Bronchial epithelial cell (primary cell): ENCODE measurements around the gene HK2. TPM values are rescaled to one million over a fixed set of nuclear protein-coding genes. Genes with fewer than 3 reads are reported as not detected.
A peak's percentile ranks its signal among the peaks of the same experiment; 100 is the strongest.
"Not testable (repeated sequence)": the region's sequence is repeated elsewhere in the genome, so short reads cannot be mapped to it uniquely, and the experiment has no call there.

Experiments used
- DNase-seq: peaks from one replicate; pipeline ENCODE4 v3.0.0-alpha.2; 2010; ENCODE audit warnings: low read depth
- FAIRE-seq: peaks from 2 replicates; lab custom pipeline; 2011; peaks lifted over from hg19 to GRCh38; lab: Jason Lieb, UNC
- H3K27me3 ChIP-seq: 2 replicates; pipeline ENCODE4 v1.5.1; 2011; ENCODE audit warnings: low read length; ENCODE audit not compliant: control insufficient read depth, insufficient read depth
- H3K36me3 ChIP-seq: 2 replicates; pipeline ENCODE4 v1.5.1; 2011; ENCODE audit warnings: low read length; ENCODE audit not compliant: control insufficient read depth, insufficient read depth
- H3K4me3 ChIP-seq: 2 replicates; pipeline ENCODE4 v1.5.1; 2011; ENCODE audit warnings: mild to moderate bottlenecking, low read depth, low read length, control low read depth
- CTCF ChIP-seq: IDR thresholded peaks from 2 replicates; pipeline ENCODE4 v1.5.1; 2011; ENCODE audit warnings: mild to moderate bottlenecking, moderate library complexity, low read length, control low read depth, inconsistent platforms; ENCODE audit not compliant: insufficient read depth, severe bottlenecking
- total RNA-seq: library from RNA; depleted of rRNA; stranded (reverse); fragments of >200 nt; gene quantifications from 2 replicates; pipeline ENCODE4 v1.2.1, GENCODE V29; 2014

The HK2 gene
- total RNA-seq, 1 donor from 2014 or later = 158 TPM

DNA sequence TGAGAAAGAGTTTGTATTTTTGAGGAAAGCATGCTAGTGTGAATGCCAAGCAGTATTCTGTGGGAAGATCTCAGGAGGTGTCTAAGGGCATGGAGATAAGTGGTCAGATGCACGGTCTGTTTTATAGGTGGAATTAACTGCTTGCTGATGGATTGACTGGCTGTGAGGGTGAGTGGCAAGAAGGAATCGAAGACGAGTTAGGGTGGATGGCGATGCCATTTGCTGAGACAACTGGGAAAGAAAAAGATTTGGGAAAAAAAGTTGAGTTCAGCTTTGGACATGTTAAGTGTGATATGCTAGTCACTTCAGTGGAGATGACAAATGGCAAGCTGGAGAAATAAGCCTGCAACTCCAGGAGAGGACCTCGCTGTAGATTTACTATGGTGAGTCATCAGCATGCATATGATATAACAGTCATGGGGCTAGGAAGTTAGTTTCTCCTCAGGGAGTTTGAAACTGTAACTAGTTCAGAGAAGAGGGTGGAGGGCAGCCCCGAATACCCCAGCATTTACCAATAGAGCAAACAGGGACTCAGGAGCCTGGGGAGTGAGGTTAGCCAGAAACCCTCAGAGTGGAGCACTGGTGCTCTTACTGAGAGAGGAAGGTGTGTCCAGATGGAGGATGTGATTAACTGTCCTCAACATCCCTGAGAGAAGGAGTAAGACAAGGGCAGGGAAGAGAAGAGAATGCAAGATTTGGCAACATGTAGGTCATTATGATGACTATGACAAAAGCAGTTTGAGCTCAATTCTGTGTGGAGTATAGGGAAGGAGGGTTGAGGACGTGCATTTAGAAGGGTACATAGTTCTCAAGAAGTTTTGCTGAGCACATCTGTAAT lies 2.0 kb upstream of the HK2 start:
- Histone ChIP-seq H3K36me3 (no peaks in the 10 kb centered on the region), H3K27me3 (no peaks in the 10 kb centered on the region), H3K4me3 (no peak overlapping the region)
- FAIRE-seq (no peak), DNase-seq (peak; percentile 67)
- no peak for TF ChIP-seq CTCF

DNA sequence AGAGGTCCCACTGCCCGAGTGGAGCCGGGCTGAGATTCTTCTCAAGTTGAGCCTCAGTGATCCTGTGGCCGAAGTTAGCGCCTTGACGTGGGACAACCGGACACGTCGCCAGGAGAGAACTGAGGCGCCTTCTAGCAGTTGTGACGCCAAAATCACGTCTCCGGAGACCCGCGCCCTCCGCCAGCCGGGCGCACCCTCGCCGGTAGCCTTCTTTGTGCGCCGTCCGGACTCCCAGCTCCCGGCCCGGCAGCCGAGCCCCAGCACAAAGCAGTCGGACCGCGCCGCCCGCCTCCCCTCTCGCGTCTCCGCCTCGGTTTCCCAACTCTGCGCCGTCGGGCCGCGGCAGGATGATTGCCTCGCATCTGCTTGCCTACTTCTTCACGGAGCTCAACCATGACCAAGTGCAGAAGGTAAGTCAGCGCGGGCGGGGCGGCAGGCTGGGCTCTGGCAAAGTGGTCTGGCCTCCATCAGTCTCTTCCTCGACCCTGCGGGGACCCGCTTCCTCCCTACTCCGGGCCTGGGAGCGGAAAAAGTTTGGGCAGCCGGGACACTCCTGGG lies 386 bp downstream of the HK2 start:
- H3K27me3 ChIP-seq, FAIRE-seq, DNase-seq, H3K36me3 ChIP-seq: not testable (repeated sequence)
- peak overlapping the region; percentile 92 for H3K4me3 ChIP-seq

DNA sequence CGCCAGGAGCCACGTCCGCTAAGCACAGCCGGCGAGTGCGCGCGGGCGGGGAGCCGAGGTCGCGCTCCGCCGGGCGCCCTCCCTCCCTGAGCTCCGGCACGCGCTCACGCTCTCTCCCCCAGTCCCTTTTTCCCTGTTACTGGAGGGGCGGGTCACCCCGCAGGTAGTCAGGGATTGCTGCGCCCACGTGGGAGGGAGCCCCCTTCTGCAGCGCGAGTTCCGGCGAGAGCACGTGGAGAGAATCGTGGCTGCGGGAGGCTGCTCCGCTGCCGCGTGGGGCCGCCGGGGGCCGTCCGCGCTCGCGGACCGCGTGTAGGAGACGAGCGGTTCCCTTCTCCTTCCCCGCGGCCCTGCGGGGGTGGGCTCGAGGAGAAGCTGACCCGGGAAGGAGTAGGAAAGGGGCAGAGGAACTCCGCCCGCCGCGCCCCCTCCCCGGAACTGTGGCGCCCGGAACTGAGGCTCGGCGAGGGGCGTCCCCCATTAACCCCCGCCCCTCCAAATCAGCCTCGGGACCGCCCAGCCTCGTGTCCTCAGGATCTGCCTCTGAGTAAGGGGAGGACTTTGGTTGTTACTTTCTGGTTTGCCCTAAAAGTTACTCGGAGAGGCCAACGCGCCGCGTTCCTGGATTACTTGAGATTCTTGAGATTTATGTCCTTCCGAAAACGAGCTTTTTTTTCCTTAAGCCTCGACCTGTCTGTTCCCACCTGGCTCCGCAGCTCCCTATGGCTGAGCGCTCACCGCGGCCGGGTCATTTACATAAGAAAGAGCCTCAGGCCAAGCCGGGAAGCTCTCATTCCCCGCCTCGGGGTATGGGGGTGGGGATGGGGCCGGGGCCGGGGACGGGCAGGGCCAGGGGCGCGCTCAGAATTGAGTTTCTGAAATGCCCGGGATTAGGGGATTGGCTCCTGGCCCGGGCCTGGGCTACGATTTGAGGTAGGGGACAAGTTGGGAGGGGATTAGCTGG lies 1.1 kb downstream of the HK2 start:
- H3K4me3 ChIP-seq = peak overlapping the region; percentile 92
- no peak for TF ChIP-seq CTCF
- peaks cover 1% of the 10 kb centered on the region for H3K36me3 ChIP-seq
- FAIRE-seq = no peak
- no peaks in the 10 kb centered on the region for H3K27me3 ChIP-seq
- peak; percentile 27 for DNase-seq

DNA sequence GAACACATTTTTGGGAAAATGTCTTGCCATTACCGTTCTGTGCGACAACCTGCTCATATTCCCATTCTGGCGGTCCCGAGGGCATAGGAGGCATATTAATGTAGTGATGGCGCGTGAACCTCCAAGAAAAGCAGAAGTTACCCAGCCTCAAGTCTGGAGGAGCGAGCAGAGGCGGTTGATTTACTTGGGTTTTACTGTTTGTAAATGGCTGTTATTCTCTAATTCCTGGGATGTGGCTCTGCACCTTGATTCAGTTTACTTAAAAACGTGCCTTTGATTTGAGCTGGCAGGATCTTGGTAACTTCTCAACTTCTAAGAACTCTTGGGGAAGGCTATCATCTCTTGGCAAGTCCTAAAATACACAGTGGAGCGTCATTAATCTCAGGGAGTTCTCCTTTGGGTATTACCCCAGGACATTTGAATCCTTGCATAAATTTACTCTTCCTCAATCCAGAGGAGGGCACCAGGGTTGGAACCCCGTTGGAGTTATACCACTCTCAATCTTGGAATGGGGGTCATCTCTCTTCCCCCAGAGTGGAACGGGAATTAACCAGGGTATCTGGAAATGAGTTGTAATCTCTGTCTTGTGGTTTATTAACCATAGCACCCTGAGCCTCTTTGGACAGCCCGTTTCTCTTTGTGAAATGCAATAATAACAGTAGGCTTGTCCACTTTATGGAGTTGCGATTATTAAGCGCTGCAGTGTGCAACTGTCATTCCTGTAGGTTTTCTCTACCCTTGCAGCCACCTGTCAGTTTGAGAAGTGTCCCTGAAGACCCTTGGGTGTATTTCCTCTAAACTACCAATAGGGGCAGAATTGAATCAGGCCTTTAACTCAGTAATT lies 2.1 kb downstream of the HK2 start:
- DNase-seq (peak; percentile 66), FAIRE-seq (no peak)
- H3K27me3 ChIP-seq = no peaks in the 10 kb centered on the region
- peak; percentile 66 for TF ChIP-seq CTCF
- peak overlapping the region; percentile 92 for H3K4me3 ChIP-seq
- H3K36me3 ChIP-seq = peaks cover 1% of the 10 kb centered on the region

DNA sequence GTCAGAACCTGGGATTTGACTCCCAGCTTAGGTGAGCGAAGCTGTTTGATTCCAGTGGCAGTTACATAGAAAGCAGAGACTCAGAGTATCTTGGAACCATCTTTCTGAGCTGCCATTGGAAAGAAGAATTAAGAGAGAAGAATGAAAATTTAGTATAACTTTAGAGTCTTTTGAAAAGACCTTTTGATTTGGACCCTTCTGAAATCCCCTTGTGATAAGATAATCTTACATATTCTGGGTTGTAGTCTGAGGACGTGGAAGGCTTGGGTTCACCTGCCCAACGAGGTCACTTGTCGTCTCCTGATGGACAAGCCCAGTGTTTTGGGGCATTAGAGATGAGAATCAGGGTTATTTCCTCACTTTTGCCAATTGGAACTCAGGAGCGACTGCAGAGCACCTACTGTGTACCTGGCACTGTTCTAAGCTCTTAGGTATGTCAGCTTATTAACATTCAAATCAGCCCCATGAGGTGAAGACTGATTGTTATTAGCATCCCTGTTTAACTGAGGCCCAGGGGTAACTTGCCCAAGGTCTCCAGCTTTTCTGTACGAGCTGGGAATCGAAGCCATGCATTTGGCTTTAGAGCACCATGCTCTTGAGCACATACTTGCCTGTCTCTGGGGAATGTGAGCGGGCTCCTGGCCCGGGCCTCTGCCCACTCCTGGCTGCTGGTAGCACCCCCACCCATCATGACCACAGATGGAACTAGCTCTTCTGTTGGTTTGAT lies 2.9 kb downstream of the HK2 start:
- no peak for DNase-seq
- TF ChIP-seq CTCF = no peak
- no peak for FAIRE-seq
- H3K4me3 ChIP-seq = no peak overlapping the region
- H3K36me3 ChIP-seq = peaks cover 1% of the 10 kb centered on the region
- no peaks in the 10 kb centered on the region for H3K27me3 ChIP-seq
